ENCODE data around the gene RPL37A.
"Not testable (repeated sequence)": the region's sequence is repeated elsewhere in the genome, so short reads cannot be mapped to it uniquely, and the experiment has no call there.

The RPL37A gene

GRCh38 chr2:216516730-216517350 lies 18.2 kb downstream of the RPL37A start:
- DNase-seq (ENCODE audit: low read depth in 2 of 2, low spot score in 1 of 2), result no peak

GRCh38 chr2:216517447-216518225 lies 19.0 kb downstream of the RPL37A start:
- DNase-seq (ENCODE audit: low read depth in 2 of 2, low spot score in 1 of 2), result no peak

- DNase-seq (ENCODE audit: low read depth in 2 of 2, low spot score in 1 of 2), result not testable (repeated sequence)
These were observed 20.0 kb downstream of the RPL37A start for GRCh38 chr2:216518566-216519119.

DNA sequence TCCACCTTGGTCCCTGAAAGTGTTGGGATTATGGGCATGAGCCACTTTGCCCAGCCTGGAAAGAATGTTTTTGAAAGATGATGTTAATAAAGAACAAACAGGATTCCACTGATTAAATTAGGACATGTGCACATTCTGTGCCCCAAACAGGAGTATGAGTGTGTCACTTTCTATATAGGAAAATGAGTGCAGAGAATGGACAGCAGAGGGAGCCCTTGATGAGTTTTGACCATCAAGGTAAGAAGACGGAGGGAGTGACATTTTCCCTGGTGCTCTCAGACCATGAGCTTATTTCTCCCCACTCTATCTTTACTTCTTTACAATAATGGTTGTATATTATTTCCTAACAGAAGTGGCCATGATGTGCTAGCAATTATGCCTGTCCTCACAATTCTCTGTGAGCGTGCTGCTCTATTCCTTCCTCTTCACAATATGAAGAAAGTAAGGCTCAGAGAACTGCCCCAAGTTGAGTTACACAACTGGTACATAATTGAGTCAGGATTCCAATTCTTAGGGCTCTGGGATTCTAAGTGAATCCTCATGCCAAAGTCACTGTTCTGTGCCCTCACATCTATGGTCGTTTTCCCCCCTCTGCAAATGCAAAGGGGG lies 20.6 kb downstream of the RPL37A start:
- peak; percentile 5 to 7 for DNase-seq (ENCODE audit: low read depth in 2 of 2, low spot score in 1 of 2)

GRCh38 chr2:216520112-216520511 lies 21.5 kb downstream of the RPL37A start:
- DNase-seq (ENCODE audit: low read depth in 2 of 2, low spot score in 1 of 2), result no peak

- DNase-seq (ENCODE audit: low read depth in 2 of 2, low spot score in 1 of 2), result no peak
These were observed 24.4 kb downstream of the RPL37A start for GRCh38 chr2:216522892-216523502.

- DNase-seq (ENCODE audit: low read depth in 2 of 2, low spot score in 1 of 2), result no peak
These were observed 27.3 kb downstream of the RPL37A start for GRCh38 chr2:216525972-216526371.

DNA sequence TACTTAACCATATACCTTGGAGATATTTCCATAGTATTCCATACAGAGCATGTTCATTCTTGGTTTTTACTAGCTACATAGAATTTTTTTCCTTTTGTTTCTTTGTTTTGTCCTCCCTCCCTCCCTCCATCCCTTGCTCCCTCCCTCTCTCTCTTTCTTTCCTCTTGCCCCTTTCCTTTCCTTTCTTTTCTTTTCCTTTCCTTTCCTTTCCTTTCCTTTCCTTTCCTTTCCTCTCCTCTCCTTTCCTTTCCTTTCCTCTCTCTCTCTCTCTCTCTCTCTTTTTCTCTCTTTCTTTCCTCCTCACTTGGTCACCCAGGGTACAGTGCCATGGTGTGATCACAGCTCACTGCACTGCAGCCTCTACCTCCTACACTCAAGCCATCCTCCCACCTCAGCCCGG lies 28.3 kb downstream of the RPL37A start:
- DNase-seq (ENCODE audit: low read depth in 2 of 2, low spot score in 1 of 2), result no peak

GRCh38 chr2:216527600-216527999 lies 29.0 kb downstream of the RPL37A start:
- no peak for DNase-seq (ENCODE audit: low read depth in 2 of 2, low spot score in 1 of 2)

DNA sequence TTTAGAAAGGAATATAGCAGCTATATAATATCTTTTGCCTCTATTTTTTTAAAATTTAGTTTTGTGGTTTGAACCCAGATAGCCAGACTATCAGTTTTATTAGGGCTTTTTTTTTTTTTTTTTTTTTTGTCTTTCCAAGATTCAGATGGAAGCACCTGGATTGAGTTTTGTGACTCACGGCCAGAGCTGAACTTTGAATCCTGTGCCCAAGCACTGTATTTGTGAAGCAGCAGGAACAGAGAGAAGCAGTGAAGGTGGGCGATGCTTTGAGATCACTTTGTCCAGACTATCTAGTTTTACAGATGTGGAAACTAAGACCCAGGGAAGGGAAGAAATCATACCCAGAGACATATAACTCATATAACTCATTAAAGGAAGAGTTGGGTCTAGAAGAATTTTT lies 33.9 kb downstream of the RPL37A start:
- DNase-seq (ENCODE audit: low read depth in 2 of 2, low spot score in 1 of 2), result no peak

- no peak for DNase-seq (ENCODE audit: low read depth in 2 of 2, low spot score in 1 of 2)
These were observed 35.0 kb downstream of the RPL37A start for GRCh38 chr2:216533609-216534008.

DNA sequence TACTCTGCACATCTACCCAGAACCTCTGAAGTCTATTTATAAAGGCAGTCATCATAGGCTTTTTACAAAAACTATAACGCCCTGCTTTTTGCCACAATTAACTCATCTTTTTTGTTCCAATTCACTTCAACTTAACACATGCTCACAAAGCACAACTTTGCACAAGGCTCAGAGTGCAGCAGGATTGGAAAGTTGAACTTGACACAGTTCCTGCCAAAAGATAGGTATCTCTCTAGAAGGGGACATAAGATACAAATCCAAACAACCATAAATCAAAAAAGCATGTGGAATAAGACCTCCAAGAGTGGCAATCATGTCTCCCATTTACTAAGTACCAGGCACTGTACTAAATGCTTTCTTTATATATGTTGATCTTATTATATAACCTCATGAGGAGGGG lies 36.2 kb downstream of the RPL37A start:
- no peak for DNase-seq (ENCODE audit: low read depth in 2 of 2, low spot score in 1 of 2)

DNA sequence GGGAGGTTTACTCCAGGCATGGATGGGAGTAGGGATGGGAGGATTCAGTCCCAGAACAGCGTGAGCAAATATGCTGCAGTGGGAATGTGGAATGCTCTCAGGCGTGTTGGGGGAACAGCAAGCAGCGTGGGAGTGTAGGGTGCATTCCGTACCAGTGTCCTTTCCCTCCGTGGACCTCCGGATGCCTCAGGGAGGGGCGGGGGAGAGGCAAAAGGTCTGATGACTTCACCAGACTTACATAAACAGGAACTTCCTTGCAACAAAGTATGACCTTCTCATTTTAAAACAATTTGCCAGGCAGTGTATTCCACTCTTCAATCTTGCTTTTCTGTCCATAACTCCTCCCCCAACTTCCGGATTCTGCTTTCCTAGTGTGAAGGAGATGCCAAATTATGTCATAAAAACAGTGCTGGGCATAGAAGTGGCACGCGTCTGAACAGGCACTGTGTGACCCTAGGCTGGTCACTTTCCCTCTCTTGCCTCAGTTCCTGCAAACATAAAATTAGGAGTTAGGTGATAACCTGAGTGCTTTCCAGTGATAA lies 36.9 kb downstream of the RPL37A start:
- DNase-seq (ENCODE audit: low read depth in 2 of 2, low spot score in 1 of 2), result no peak

DNA sequence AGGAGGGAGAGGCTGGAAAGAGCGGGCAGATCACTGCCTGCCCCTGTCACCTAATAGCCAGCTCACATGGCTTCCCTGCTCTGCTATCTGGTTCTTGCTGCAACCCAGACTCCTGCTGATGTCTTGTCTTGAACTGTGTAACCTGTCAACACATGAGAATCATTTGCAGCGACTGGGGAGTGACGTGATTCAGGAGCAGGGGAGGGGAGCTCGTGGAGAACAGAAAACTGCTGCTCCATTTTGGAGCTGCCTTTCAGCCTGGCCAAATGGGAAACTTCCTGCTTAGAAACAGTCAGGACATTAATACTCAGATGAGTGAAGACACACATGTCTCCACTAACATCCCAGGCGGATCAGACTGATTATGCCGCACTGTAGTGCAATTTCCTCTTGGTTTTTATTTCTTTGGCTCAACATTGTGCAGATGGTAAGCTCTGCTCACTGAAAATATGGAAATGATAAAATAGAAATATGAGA lies 38.1 kb downstream of the RPL37A start:
- DNase-seq (ENCODE audit: low read depth in 2 of 2, low spot score in 1 of 2), result no peak

DNA sequence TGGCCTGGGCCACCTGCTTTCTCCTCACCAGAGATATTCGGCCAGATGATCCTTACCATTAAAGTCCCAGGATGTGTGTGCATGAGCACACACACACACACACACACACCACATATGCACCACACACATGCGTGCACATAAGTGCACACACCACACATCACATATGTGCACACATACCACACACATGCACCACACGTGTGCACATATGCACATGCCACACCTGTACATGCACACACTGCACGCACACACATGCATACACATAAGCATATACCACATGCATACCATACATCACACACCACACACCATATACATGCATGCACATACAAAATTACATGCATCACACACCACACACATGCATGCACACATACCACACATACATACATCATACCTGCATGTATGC lies 38.7 kb downstream of the RPL37A start:
- no peak for DNase-seq (ENCODE audit: low read depth in 2 of 2, low spot score in 1 of 2)

GRCh38 chr2:216538538-216538937 lies 39.9 kb downstream of the RPL37A start:
- DNase-seq (ENCODE audit: low read depth in 2 of 2, low spot score in 1 of 2), result no peak

DNA sequence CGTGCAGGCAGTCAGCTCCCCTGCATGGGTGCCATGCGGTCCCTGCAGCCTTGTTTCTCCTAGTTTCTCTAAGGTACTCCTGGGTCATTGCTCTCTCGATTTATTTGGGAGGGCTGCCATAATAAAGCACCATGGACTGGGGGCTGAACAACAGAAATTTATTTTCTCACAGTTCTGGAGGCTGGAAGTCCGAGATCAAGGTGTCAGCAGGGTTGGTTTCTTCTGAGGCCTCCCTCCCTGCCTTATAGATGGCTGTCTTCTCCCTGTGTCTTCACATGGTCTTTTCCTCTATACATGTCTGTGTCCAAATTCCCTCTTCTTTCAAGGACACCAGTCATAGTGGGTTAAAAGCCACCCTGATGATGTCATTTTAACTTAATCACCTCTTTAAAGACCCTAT lies 40.5 kb downstream of the RPL37A start:
- no peak for DNase-seq (ENCODE audit: low read depth in 2 of 2, low spot score in 1 of 2)

- DNase-seq (ENCODE audit: low read depth in 2 of 2, low spot score in 1 of 2), result no peak
These were observed 41.2 kb downstream of the RPL37A start for GRCh38 chr2:216539791-216540241.

DNA sequence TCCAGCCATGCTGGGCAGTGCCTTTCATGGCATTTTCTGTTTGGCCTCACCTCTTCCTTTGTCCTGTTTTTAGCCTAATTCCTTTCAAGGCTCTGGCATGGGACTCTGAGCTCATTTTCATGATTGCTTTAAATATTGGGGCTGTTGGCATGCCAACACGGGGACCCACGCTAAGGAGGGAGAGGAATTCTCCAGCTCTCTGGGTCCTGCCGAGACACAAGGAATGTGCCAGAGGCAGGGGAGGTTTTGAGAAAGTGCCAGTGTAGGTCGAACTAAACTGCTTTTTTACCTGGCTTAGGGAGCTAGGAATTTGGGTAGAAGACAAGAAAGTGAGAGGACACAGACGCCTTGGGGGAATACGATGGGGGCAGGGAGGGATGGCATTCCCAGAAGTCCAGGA lies 42.3 kb downstream of the RPL37A start:
- DNase-seq (ENCODE audit: low read depth in 2 of 2, low spot score in 1 of 2), result no peak

GRCh38 chr2:216541505-216541904 lies 42.9 kb downstream of the RPL37A start:
- DNase-seq (ENCODE audit: low read depth in 2 of 2, low spot score in 1 of 2), result no peak

DNA sequence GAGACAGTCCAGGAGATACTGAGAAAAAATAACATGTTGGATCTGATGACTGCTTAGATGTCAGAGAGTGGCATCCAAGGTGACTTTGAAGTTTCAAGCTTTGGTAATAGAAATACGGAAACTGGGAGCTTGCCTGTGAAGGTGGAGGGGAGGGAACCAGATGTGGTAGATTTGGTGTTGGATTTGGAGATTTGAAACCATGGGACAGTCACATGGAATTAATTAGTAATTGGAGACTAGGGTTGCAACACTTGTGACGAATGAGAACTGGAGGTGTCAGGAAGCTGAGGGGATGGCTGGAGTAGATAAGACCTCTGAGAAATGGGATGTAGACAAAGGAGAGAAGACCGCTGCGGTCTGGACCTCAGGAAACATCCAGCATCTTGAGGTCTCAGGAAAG lies 46.7 kb downstream of the RPL37A start:
- DNase-seq (ENCODE audit: low read depth in 2 of 2, low spot score in 1 of 2), result no peak
